Right kidney (tissue), 1 donor: ENCODE measurements around the gene C5orf46.

Experiments used
- DNase-seq: peaks from one replicate; pipeline ENCODE4 v3.0.0-alpha.2; 2016

Gene C5orf46

GRCh38 chr5:147857302-147858129, 48.8 kb downstream of the C5orf46 start:
- DNase-seq = no peak

- no peak for DNase-seq
These were observed 49.5 kb downstream of the C5orf46 start for GRCh38 chr5:147856801-147857200.

DNA sequence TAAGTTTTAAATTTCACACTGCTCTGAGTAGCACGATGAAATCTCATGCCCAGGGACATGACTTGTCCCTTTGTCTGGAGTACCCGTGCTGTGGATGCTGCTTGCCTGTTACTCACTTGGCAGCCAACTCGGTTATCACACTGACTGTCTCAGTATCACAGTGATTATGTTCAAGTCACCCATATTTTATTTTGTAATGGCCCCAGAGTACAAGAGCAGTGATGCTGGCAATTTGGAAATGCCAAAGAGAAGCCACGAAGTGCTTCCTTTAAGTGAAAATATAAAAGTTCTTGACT, 50.6 kb downstream of the C5orf46 start:
- DNase-seq = no peak

- no peak for DNase-seq
These were observed 51.2 kb downstream of the C5orf46 start for GRCh38 chr5:147854894-147855773.

DNA sequence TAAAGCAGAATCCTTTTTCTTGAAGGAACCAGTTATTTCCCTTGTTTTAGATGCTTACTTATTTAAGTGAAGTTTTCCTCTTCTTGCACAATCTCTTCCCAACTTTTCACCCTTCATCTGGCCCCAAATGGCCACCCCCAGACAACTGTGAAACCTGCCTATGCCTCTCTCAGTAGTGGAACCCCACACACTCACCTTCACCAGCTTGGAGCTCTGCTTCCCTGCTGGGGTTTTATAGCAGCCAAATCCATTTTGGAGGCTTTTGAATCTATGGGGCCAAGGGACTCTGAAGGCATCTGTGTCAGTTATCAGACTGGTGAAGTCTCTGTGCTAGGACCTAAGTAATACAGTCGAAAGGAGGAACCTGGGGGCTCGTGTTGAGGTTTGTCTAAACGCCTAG, 52.0 kb downstream of the C5orf46 start:
- no peak for DNase-seq

DNA sequence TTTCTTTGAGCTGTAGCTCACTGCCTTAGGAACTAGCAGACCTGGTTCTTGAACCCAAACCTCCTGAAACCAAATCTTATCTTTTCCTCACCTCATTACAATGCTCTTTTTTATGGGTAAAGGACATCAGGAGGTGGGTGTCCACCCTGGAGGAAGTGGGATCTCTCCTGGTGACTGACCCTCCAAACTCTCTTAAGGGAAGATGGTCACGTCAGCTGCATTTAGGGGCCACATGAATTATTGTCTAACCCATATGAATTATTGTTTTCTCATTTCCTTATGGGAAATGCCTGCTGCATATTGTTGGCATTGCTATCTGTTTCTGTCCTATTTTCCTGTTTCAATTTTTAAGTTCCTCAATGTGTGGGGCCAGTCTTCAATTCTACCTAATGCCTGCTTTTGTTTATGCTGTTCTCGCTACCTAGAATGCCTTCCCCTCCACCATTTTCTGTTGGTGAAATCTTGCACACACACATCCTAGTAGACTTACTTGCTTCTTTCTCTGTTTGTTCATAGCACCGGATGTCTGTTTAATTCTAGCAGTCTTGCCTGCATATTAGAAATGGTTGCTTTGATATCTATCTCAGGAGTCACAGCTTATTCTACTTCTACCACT, 52.9 kb downstream of the C5orf46 start:
- DNase-seq = no peak

DNA sequence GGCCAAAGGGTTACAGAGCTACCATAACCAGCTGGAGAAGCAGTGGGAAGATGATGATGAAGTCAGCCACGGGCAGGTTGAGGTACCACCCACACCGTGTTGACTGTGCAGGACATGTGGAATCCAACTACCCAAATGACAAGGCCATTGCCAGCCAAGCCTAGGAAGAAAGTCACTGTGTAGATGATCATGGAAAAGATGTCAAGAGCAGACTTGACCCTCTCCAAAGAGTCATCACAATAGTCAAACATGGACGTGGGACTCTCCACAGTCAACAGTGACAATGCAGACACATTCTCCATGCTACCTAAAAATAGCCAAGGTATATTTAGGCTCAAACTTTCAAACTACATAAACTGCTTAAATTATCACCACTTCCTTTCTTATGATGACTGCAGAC, 54.0 kb downstream of the C5orf46 start:
- no peak for DNase-seq

- no peak for DNase-seq
These were observed 54.8 kb downstream of the C5orf46 start for GRCh38 chr5:147851578-147851977.

- DNase-seq = no peak
These were observed 57.1 kb downstream of the C5orf46 start for GRCh38 chr5:147849226-147849625.

- DNase-seq = no peak
These were observed 60.7 kb downstream of the C5orf46 start for GRCh38 chr5:147845618-147846017.

- DNase-seq = no peak
These were observed 61.5 kb downstream of the C5orf46 start for GRCh38 chr5:147844846-147845245.

GRCh38 chr5:147842869-147843268, 63.5 kb downstream of the C5orf46 start:
- no peak for DNase-seq
